Amniotic stem cell (primary cell): ENCODE data around the gene CRYZ.
"Not testable (repeated sequence)": the region's sequence is repeated elsewhere in the genome, so short reads cannot be mapped to it uniquely, and the experiment has no call there.

Experiments
- DNase-seq: peaks from one replicate; lab custom pipeline; 2025; lab: John Stamatoyannopoulos, UW

Gene CRYZ

GRCh38 chr1:74681449-74681848, 51.4 kb downstream of the CRYZ start:
- no peak for DNase-seq

GRCh38 chr1:74681001-74681400, 51.8 kb downstream of the CRYZ start:
- DNase-seq, result no peak

- no peak for DNase-seq
Observed at GRCh38 chr1:74679811-74680210, 53.0 kb downstream of the CRYZ start.

- no peak for DNase-seq
Observed at GRCh38 chr1:74677926-74678325, 54.9 kb downstream of the CRYZ start.

- no peak for DNase-seq
Observed at GRCh38 chr1:74674278-74675048, 58.4 kb downstream of the CRYZ start.

- DNase-seq, result no peak
Observed at GRCh38 chr1:74673351-74674111, 59.3 kb downstream of the CRYZ start, which contains the start of gene ERICH3. Gene ERICH3, minus strand, starts transcription at chr1:74673792. Its CDS starts 273 bp downstream, at chr1:74673519.

- not testable (repeated sequence) for DNase-seq
Observed at GRCh38 chr1:74670866-74671265, 62.0 kb downstream of the CRYZ start.
